Calu3 (cell line): ENCODE measurements around the gene ARMC5. TPM values are rescaled to one million over a fixed set of nuclear protein-coding genes. Genes with fewer than 3 reads are reported as not detected.

Source experiments
- BruUV-seq: library from RNA; stranded (reverse); fragments of 400-500 nt; replicated peaks from 2 replicates; lab custom pipeline; 2021; lab: Mats Ljungman, UMichigan
- CTCF ChIA-PET: fragments of 300-600 bp; sonication (Branson Sonifier 250); formaldehyde crosslinking; loops from one replicate; lab custom pipeline; 2022; ENCODE audit warnings: antibody characterized with exemption; lab: Charles Lee
- DNase-seq: peaks from one replicate; pipeline ENCODE4 v3.0.0; 2022
- H3K27ac Mint-ChIP-seq: one replicate; pipeline ENCODE4 v1.8.0; 2022; ENCODE audit warnings: mixed read lengths; ENCODE audit not compliant: unreplicated experiment
- H3K27me3 Mint-ChIP-seq: one replicate; pipeline ENCODE4 v1.8.0; 2022; ENCODE audit warnings: mixed read lengths; ENCODE audit not compliant: unreplicated experiment
- H3K36me3 Mint-ChIP-seq: one replicate; pipeline ENCODE4 v1.8.0; 2022; ENCODE audit warnings: mild to moderate bottlenecking, moderate library complexity, mixed read lengths; ENCODE audit not compliant: insufficient read depth, unreplicated experiment
- H3K4me1 Mint-ChIP-seq: one replicate; pipeline ENCODE4 v1.8.0; 2022; ENCODE audit warnings: mild to moderate bottlenecking, low read depth, mixed read lengths; ENCODE audit not compliant: unreplicated experiment
- H3K4me3 Mint-ChIP-seq: one replicate; pipeline ENCODE4 v1.8.0; 2022; ENCODE audit warnings: mild to moderate bottlenecking, low read depth, moderate library complexity, mixed read lengths; ENCODE audit not compliant: unreplicated experiment
- H3K9me3 Mint-ChIP-seq: one replicate; pipeline ENCODE4 v1.8.0; 2022; ENCODE audit warnings: low read depth, mixed read lengths; ENCODE audit not compliant: unreplicated experiment
- CTCF ChIP-seq: fragments of 200-600 bp; IDR thresholded peaks from one replicate; pipeline ENCODE4 v1.8.0; 2022; ENCODE audit warnings: antibody characterized with exemption; ENCODE audit not compliant: unreplicated experiment
- intact Hi-C: fragments of 100-400 bp; cut with micrococcal nuclease; formaldehyde crosslinking; loops from one replicate; pipeline ENCODE4 v1.10.0; 2022; ENCODE audit not compliant: unreplicated experiment
- total RNA-seq: library from RNA; stranded (reverse); gene quantifications from 2 replicates; pipeline ENCODE4 v1.2.3, GENCODE V29; 2022

ARMC5 gene
- total RNA-seq, 1 experiment from 2014 or later = 13.6 TPM

GRCh38 chr16:31466381-31466841 is 7.1 kb downstream of the ARMC5 start:
- Mint-ChIP-seq H3K36me3 (peaks cover 19% of the 10 kb centered on the region), H3K27ac (no peak overlapping the region), H3K27me3 (no peaks in the 10 kb centered on the region), H3K4me1 (peaks cover 5% of the 10 kb centered on the region), H3K9me3 (no peaks in the 10 kb centered on the region), H3K4me3 (no peak overlapping the region)
- DNase-seq = no peak
- BruUV-seq = no TSS peak
- CTCF ChIA-PET = no interaction called here
- intact Hi-C loops = no loop called here
- no peak for TF ChIP-seq CTCF

- Mint-ChIP-seq H3K27me3 (no peaks in the 10 kb centered on the region), H3K9me3 (no peaks in the 10 kb centered on the region), H3K36me3 (peaks cover 23% of the 10 kb centered on the region), H3K4me1 (peaks cover 7% of the 10 kb centered on the region), H3K27ac (no peak overlapping the region), H3K4me3 (no peak overlapping the region)
- no peak for TF ChIP-seq CTCF
- CTCF ChIA-PET = no interaction called here
- no peak for DNase-seq
- BruUV-seq = no TSS peak
- intact Hi-C loops = no loop called here
These were observed 8.0 kb downstream of the ARMC5 start for GRCh38 chr16:31467151-31467773.

GRCh38 chr16:31467858-31468257 is 8.6 kb downstream of the ARMC5 start:
- Mint-ChIP-seq H3K36me3 (peaks cover 29% of the 10 kb centered on the region), H3K4me3 (no peak overlapping the region), H3K4me1 (peaks cover 12% of the 10 kb centered on the region), H3K27me3 (no peaks in the 10 kb centered on the region), H3K27ac (no peak overlapping the region), H3K9me3 (no peaks in the 10 kb centered on the region)
- no peak for TF ChIP-seq CTCF
- CTCF ChIA-PET = no interaction called here
- no peak for DNase-seq
- no TSS peak for BruUV-seq
- intact Hi-C loops = no loop called here

GRCh38 chr16:31470615-31471014 is 11.3 kb downstream of the ARMC5 start:
- Mint-ChIP-seq H3K4me1 (peaks cover 13% of the 10 kb centered on the region), H3K36me3 (peaks cover 21% of the 10 kb centered on the region), H3K9me3 (no peaks in the 10 kb centered on the region), H3K4me3 (no peak overlapping the region), H3K27ac (no peak overlapping the region), H3K27me3 (no peaks in the 10 kb centered on the region)
- intact Hi-C loops = no loop called here
- no peak for TF ChIP-seq CTCF
- BruUV-seq = no TSS peak
- CTCF ChIA-PET = no interaction called here
- no peak for DNase-seq
